SK-N-MC (cell line): ENCODE data around the gene PPM1J.
A peak's percentile ranks its signal among the peaks of the same experiment; 100 is the strongest.

ENCODE experiments used
- DNase-seq: peaks from one replicate; pipeline ENCODE4 v3.0.0-alpha.2; 2011; ENCODE audit warnings: low read depth, low spot score
- H3K27ac ChIP-seq: fragments of 200-600 bp; sonication (generic); 2 replicates; pipeline ENCODE4 v1.5.1; 2016; ENCODE audit warnings: mixed run types
- H3K36me3 ChIP-seq: fragments of 200-600 bp; sonication (generic); 2 replicates; pipeline ENCODE4 v1.6.1; 2017; ENCODE audit warnings: antibody characterized with exemption, low read length, mixed read lengths; ENCODE audit not compliant: insufficient read depth
- H3K4me3 ChIP-seq: fragments of 200-600 bp; sonication (generic); 2 replicates; pipeline ENCODE4 v1.5.1; 2016
- H3K9ac ChIP-seq: fragments of 200-600 bp; sonication (generic); 2 replicates; pipeline ENCODE4 v1.8.0; 2017; ENCODE audit warnings: mixed run types, mixed read lengths; ENCODE audit not compliant: insufficient read length
- H3K9me3 ChIP-seq: fragments of 200-600 bp; sonication (generic); 2 replicates; pipeline ENCODE4 v1.6.1; 2017; ENCODE audit warnings: low read depth, mild to moderate bottlenecking, antibody characterized with exemption, low read length, moderate library complexity, mixed read lengths
- EZH2 ChIP-seq: fragments of 200-600 bp; sonication (generic); IDR thresholded peaks from one replicate; pipeline ENCODE4 v1.6.1; 2017; ENCODE audit warnings: antibody characterized with exemption
- FOXP2 ChIP-seq: optimal IDR thresholded peaks from 2 replicates; pipeline ENCODE3; 2011; ENCODE audit warnings: mild to moderate bottlenecking, moderate library complexity; ENCODE audit not compliant: insufficient read depth; ENCODE audit errors: extremely low read length, control extremely low read depth
- POLR2AphosphoS5 ChIP-seq: IDR thresholded peaks from 2 replicates; pipeline ENCODE4 v1.6.1; 2012; ENCODE audit warnings: mild to moderate bottlenecking, low read depth, low read length, borderline replicate concordance

Gene PPM1J

DNA sequence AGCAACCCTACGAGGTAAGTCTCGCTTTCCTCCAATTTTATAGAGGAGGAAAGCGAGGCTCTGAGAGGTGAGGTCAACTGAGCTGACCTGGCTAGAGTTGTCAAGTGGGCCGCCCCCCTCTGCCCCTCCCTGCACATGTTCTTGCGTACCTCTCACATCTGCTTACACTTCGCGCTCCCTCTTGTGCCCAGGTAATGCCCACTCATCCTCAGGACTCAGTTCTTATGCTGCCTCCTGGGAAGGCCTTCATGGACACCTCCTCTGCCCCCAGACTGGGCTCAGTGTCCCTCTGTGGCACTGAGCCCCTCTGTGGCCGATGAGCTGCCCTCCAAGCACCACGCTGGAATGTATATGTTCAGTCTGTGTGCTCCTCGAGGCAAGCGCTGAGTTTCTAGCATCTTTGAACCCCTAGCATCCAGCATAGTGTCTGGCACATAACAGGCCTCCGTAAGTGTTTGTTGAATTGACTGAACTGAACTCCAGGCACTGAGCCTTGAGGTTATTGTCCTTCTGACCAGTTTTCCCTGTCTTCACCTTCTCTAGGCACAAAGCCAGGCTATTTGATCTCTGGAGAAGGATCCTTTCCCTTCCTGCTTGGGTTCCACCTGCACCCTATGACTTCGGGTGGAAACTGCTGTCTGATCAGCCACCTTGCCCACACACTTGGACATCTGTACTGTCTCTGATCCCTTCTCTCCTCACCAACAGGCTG is 27.2 kb downstream of the PPM1J start:
- Histone ChIP-seq H3K27ac (no peak overlapping the region), H3K4me3 (no peak overlapping the region), H3K9me3 (no peaks in the 10 kb centered on the region), H3K36me3 (peaks cover 32% of the 10 kb centered on the region; the same call in 1 of the 2 replicates), H3K9ac (no peak overlapping the region)
- DNase-seq: no peak
- TF ChIP-seq FOXP2: no peak
- no peak for TF ChIP-seq EZH2
- no peak for TF ChIP-seq POLR2AphosphoS5

DNA sequence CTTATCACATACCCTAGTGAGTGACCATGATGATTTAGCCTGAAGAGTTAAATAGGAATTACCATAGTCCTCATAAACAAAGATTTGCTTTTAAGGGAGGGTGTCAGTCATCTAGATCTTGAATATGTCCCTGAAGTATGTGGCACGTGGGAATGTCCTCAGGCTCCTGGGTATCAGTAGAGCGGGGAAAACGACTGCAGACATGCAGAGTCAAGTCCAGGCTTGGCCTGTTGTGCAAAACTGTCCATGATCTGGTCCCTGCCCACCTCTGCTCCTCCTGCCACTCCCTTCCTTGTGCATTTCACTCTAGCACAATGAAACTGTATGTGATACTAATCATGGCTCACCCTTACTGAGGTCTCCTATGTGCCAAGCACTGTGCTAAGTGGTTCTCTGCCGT is 27.8 kb downstream of the PPM1J start:
- Histone ChIP-seq H3K9ac (no peak overlapping the region), H3K36me3 (peaks cover 26% of the 10 kb centered on the region; the same call in 1 of the 2 replicates), H3K27ac (no peak overlapping the region), H3K9me3 (no peaks in the 10 kb centered on the region), H3K4me3 (no peak overlapping the region)
- DNase-seq: no peak
- TF ChIP-seq POLR2AphosphoS5 (no peak), EZH2 (no peak), FOXP2 (no peak)

DNA sequence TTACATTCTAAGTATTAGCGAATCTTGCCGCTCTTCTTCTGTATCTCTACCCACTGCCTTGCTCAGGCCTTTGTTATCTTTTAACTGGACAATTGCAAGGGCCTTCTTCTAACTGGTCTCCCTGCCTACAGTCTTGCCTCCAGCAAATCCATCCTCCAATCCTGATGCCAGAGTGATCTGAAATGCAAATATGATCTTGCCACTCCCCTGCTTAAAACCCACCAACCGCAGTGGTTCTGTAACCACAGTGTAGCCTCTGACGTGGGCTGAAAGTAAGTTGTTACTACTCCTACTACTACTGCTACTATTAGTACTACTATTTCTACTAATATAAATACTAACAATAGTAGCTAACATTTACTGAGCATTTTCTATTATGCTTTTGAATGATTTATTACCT is 28.3 kb downstream of the PPM1J start:
- no peak for DNase-seq
- Histone ChIP-seq H3K9me3 (no peaks in the 10 kb centered on the region), H3K9ac (no peak overlapping the region), H3K27ac (no peak overlapping the region), H3K4me3 (no peak overlapping the region), H3K36me3 (peaks cover 22% of the 10 kb centered on the region; the same call in 1 of the 2 replicates)
- TF ChIP-seq EZH2 (no peak), POLR2AphosphoS5 (no peak), FOXP2 (no peak)

DNA sequence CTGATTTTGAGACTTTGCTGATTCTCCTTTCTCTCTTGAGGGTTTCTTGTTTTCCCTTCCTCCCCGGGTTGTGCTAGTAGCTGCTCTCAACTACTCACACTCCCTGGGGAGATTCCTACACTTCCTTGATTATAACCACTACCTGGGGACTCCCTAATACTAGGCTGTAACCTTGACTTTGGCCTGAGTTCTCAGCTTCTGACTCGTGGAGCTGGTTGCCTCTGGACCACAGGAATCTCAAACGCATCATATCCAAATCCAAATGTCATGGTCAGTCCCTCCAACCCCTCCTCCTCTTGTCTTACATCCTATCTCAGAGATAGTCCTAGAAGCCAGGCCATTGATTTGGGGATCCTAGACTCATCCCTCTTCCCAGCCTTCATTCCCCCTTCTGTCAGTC is 28.7 kb downstream of the PPM1J start:
- H3K4me3 ChIP-seq: no peak overlapping the region
- no peak overlapping the region for H3K27ac ChIP-seq
- no peak for TF ChIP-seq EZH2
- no peak for TF ChIP-seq POLR2AphosphoS5
- TF ChIP-seq FOXP2: no peak
- peaks cover 18% of the 10 kb centered on the region; the same call in 1 of the 2 replicates for H3K36me3 ChIP-seq
- no peak overlapping the region for H3K9ac ChIP-seq
- no peak for DNase-seq
- H3K9me3 ChIP-seq: no peaks in the 10 kb centered on the region

DNA sequence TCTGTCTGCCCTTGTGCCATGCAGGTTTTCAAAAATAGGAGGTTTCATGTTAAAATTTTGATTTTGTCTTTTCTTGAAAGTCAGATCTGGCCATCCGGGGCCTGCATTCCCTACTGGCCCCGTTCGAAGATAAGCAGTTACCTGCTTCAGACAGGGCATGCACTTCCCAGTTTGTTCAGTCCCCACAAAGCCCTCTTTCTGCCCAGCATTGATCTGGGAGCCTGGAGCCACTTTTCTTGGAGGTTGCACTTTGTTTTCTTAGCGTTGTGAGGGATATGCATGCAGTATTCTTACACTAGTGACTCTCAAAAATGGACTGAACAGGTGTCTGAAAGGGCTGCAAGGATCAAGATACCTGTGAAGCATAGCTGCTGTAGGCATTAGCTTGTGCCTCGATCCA is 29.2 kb downstream of the PPM1J start:
- no peak for DNase-seq
- Histone ChIP-seq H3K27ac (no peak overlapping the region), H3K9ac (no peak overlapping the region), H3K36me3 (peaks cover 15% of the 10 kb centered on the region; the same call in 1 of the 2 replicates), H3K9me3 (no peaks in the 10 kb centered on the region), H3K4me3 (no peak overlapping the region)
- TF ChIP-seq POLR2AphosphoS5 (no peak), FOXP2 (no peak), EZH2 (no peak)

DNA sequence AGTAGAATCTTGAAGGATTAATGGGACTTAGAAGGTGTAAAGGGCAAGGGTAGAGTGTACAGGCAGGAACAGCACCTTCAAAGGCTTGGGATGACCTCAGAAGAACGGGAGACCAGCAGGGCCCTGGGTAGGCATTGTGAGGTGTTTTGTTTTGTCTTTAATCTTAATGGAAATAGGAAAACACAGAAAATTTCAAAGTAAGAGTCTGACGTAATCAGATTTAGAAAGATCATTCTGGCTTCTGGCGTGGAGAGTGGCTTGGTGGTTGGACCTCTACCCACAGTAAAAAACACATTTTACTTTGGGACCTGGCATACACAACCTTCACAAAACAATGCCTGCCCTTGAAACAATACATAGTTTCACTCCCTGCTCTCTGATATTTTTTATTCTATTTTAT is 36.5 kb downstream of the PPM1J start:
- Histone ChIP-seq H3K36me3 (peaks cover 19% of the 10 kb centered on the region), H3K4me3 (no peak overlapping the region), H3K9ac (no peak overlapping the region), H3K9me3 (no peaks in the 10 kb centered on the region), H3K27ac (no peak overlapping the region)
- DNase-seq: no peak
- no peak for TF ChIP-seq FOXP2
- no peak for TF ChIP-seq POLR2AphosphoS5
- TF ChIP-seq EZH2: no peak

DNA sequence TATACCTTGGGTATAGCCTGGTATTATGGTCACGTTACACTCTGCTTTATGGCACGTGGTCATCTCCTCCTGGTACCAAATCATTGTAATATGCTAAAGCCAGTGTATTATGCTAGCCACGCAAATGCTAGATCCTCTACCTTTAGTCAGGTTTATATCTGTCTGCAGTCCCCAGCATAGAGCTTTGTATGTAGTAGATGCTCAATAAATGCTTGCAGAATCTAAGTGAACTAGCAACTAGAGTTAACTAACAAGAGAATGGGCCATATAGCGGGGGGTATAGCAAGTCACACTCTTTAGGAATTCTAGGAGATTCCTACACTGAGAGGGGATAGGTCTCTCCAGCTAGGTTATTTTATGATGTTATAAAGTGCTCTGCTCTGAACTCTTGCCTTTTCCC is 37.6 kb downstream of the PPM1J start:
- no peak overlapping the region for H3K4me3 ChIP-seq
- TF ChIP-seq FOXP2 (no peak), POLR2AphosphoS5 (no peak), EZH2 (no peak)
- no peak overlapping the region for H3K9ac ChIP-seq
- H3K27ac ChIP-seq: no peak overlapping the region
- no peaks in the 10 kb centered on the region for H3K9me3 ChIP-seq
- DNase-seq: no peak
- peaks cover 19% of the 10 kb centered on the region for H3K36me3 ChIP-seq

DNA sequence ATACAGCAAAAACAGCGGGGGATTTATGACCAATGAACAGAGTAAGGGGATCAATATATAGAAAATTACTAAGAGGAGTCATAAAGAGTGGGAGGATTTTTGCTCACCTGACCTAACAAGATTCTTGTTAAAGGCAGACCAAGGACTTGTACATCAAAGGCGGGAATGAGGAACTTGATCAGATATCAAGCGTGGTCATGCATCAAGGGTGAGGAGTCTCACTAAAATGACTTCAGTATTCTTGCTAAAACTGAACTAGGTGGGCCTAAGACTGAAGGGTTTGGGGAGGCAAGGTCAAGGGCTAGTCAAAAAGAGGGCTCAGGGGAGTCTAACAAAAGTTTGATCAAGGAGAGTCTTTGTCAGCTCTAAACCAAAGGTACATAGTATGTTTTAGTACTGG is 38.6 kb downstream of the PPM1J start:
- H3K36me3 ChIP-seq: peaks cover 25% of the 10 kb centered on the region
- no peak overlapping the region for H3K9ac ChIP-seq
- no peak for DNase-seq
- no peak overlapping the region for H3K27ac ChIP-seq
- H3K9me3 ChIP-seq: no peaks in the 10 kb centered on the region
- H3K4me3 ChIP-seq: peak overlapping the region; percentile 93; the same call in 1 of the 2 replicates
- no peak for TF ChIP-seq EZH2
- TF ChIP-seq POLR2AphosphoS5: no peak
- TF ChIP-seq FOXP2: no peak

DNA sequence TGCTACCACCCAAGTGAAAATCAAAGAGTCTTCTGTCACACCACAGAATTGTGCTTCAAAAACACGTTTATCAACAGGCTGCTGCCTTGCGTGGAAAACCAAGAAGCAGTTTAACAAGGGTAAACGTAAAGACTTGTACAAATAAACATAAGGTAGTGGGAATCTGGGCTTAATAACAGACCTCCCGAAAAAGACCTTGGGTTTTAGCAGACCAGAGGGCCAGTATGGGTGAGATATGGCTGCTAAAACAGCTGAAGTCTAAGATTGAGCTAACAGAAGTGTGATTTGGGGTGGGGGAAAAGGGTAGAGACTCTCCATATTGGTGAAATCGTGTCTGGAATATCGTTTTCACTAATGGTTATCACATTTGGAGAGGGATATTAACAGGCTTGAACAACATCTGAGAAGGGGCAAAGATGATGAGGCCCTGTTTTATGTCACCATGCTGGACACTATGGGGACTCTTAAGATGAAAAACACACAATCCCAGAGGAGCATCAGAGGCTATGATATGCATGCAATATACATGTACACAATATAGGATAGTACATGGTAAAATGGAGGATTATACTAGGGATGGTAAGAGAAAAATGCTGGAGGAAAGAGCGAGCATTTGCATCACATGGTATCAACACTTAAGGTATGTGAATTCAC is 39.3 kb downstream of the PPM1J start:
- DNase-seq: no peak
- TF ChIP-seq EZH2 (no peak), FOXP2 (no peak), POLR2AphosphoS5 (no peak)
- Histone ChIP-seq H3K9ac (peak overlapping the region; percentile 93), H3K27ac (peak overlapping the region; percentile 79; the same call in 1 of the 2 replicates), H3K36me3 (peaks cover 31% of the 10 kb centered on the region), H3K4me3 (peak overlapping the region; percentile 93), H3K9me3 (no peaks in the 10 kb centered on the region)
